Pancreas (tissue), 10 donors: ENCODE results near the gene SVOPL. TPM values are rescaled to one million over a fixed set of nuclear protein-coding genes. Genes with fewer than 3 reads are reported as not detected.

Experiments used
- ATAC-seq, 4 donors: fragments of 200-7000 bp; cut with Tn5 transposase; one replicate each; pipeline versions ENCODE4 v1.8.0 to v1.9.1; 2020; ENCODE audit warnings: mild to moderate bottlenecking in 4 of 4, moderate library complexity in 4 of 4
- DNase-seq, 6 donors: peaks; one replicate each; pipeline ENCODE4 v3.0.0-alpha.2; 2020
- FAIRE-seq: peaks from 2 replicates; lab custom pipeline; 2012; peaks lifted over from hg19 to GRCh38; lab: Jason Lieb, UNC
- H3K27ac ChIP-seq, 4 donors: fragments of 200-600 bp; sonication (generic); 1 replicate in 3 of 4; 2 replicates in 1 of 4; pipeline versions ENCODE4 v1.5.0 to v1.8.0; 2020
- H3K27me3 ChIP-seq, 4 donors: fragments of 200-600 bp; one replicate each; pipeline ENCODE4 v1.8.0; 2021
- H3K36me3 ChIP-seq, 3 donors: fragments of 200-600 bp; sonication (generic) in 1 of 3; one replicate each; pipeline versions ENCODE4 v1.5.0 to v1.8.0; 2020 to 2021
- H3K4me1 ChIP-seq, 3 donors: fragments of 200-600 bp; one replicate each; pipeline ENCODE4 v1.8.0; 2021
- H3K4me3 ChIP-seq, 4 donors: fragments of 200-600 bp; sonication (generic) in 2 of 4; one replicate each; pipeline versions ENCODE4 v1.5.0 to v1.8.0; 2020 to 2021
- H3K9me3 ChIP-seq, 4 donors: fragments of 200-600 bp; one replicate each; pipeline ENCODE4 v1.8.0; 2021
- CTCF ChIP-seq, 4 donors: fragments of 200-600 bp; sonication (generic) in 3 of 4; IDR thresholded peaks; one replicate each; pipeline versions ENCODE4 v1.5.0 to v1.8.0; 2021; ENCODE audit warnings: antibody characterized with exemption in 4 of 4
- WGBS, 2 donors: extraction: QIAGEN DNeasy Blood & Tissue Kit; methylation state at CpG; one replicate each; pipeline ENCODE4 v1.1.7; 2013; 5-methylcytosine and 5-hydroxymethylcytosine counted together
- intact Hi-C, 3 donors: fragments of 100-400 bp; cut with DNase I; formaldehyde crosslinking; loops; one replicate each; pipeline versions ENCODE4 v1.11.1 to v1.14.2; 2022
- polyA plus RNA-seq, 2 donors: library from polyadenylated mRNA; stranded (reverse); fragments of 200-250 nt; gene quantifications; one replicate each; pipeline ENCODE4 v1.2.3, GENCODE V29; 2013
- total RNA-seq, 6 donors: library from RNA; stranded (reverse); fragmentation: NEBNext Ultra II Directional in 4 of 6; extraction: Animal tissue kit (Norgen Biotek cat#: 25700) in 4 of 6; gene quantifications; one replicate each; pipeline versions ENCODE4 v1.2.1 to v1.2.4, GENCODE V29; 2021 to 2023
- donor health status: healthy with polysubstance abuse.
- donor health status: DM: no; HTN: no; CAD: no; lungs with moderate emphysema.
- donor health status: DM: no; HTN: no; CAD: no.
- donor health status: control.
- donor health status: control.
- donor health status: Bipolar disorder and iron deficiency.
- donor health status: DM: yes; HTN: yes; CAD: no.
- donor health status: DM: no; HTN: no; CAD: no.
- donor health status: DM: no; HTN: no; CAD: no.
- donor health status: DM: yes; HTN: yes; CAD: no.

The SVOPL gene
- total and polyA plus RNA-seq, 8 donors = 0.09 to 0.91 (median 0.18) TPM; not detected in 1

- DNase-seq (no peak), ATAC-seq (no peak), FAIRE-seq (no peak)
- intact Hi-C loops = no loop called here
- H3K36me3 ChIP-seq = peaks cover 0 to 17% (median 6%) of the 10 kb centered on the region in 3 donors
- no peak for TF ChIP-seq CTCF (IDR thresholded peaks at IDR 0.05)
- H3K4me3 ChIP-seq = no peak overlapping the region
- H3K9me3 ChIP-seq = no peaks in the 10 kb centered on the region
- H3K27ac ChIP-seq = no peak overlapping the region
- no peaks in the 10 kb centered on the region for H3K27me3 ChIP-seq
- H3K4me1 ChIP-seq = no peaks in the 10 kb centered on the region
- WGBS, 2 donors = 89 to 91% methylated on average over 4 of the region's 4 CpGs
Measured at GRCh38 chr7:138584696-138585095, 116.5 kb downstream of the SVOPL start.

DNA sequence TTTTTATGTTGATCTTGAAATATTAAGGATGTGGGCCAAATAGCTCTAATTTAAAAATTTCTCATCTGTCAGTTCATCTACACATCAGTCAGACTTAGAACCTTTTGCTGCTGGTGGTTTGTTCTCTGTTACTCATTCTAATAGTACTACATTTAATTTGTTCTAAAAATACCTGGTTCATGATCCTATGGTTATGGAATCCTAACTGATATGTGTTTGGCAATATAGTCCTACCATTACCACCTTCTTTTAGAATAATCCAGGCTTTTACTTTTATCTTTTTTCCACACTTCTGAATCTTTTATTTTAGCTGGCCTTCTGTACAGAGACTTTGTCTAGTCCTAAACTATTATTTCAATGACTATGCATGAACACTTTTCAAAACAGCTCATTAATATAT is 116.9 kb downstream of the SVOPL start:
- FAIRE-seq = no peak
- H3K36me3 ChIP-seq = peaks cover 1 to 17% (median 6%) of the 10 kb centered on the region in 3 donors
- TF ChIP-seq CTCF (IDR thresholded peaks at IDR 0.05) = no peak

DNA sequence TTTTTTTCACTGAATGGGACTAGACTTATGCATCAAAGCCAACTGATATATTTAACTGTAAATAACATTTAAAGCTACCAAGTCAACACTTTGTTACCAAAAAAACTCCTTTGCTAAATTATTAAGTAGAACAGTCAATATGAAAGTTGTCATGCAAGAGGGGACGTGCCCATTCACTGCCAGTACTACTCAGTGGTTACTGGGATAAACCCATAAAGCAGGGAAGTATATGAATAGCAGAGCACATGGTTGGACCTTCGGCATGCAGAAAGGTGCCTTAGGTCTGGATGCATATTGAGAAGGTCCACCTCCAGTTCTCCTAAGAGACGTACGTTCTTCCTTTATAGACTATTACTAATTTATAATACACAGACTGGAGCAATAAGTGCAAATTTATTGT is 120.1 kb downstream of the SVOPL start:
- no peak for DNase-seq
- H3K36me3 ChIP-seq = peaks cover 6 to 31% (median 6%) of the 10 kb centered on the region in 3 donors

More for the DNA sequence above, 116.9 kb downstream of the SVOPL start:
- no peaks in the 10 kb centered on the region for H3K4me1 ChIP-seq
- H3K27ac ChIP-seq = no peak overlapping the region
- ATAC-seq = no peak
- intact Hi-C loops = no loop called here
- DNase-seq = no peak
- H3K27me3 ChIP-seq = no peaks in the 10 kb centered on the region
- H3K4me3 ChIP-seq = no peak overlapping the region
- H3K9me3 ChIP-seq = no peaks in the 10 kb centered on the region

GRCh38 chr7:138579671-138580070 is 121.5 kb downstream of the SVOPL start:
- no peaks in the 10 kb centered on the region for H3K27me3 ChIP-seq
- DNase-seq = no peak
- no peak for FAIRE-seq
- no peak for TF ChIP-seq CTCF (IDR thresholded peaks at IDR 0.05)
- H3K4me3 ChIP-seq = no peak overlapping the region
- no peaks in the 10 kb centered on the region for H3K4me1 ChIP-seq
- peaks cover 1 to 28% (median 6%) of the 10 kb centered on the region in 3 donors for H3K36me3 ChIP-seq
- WGBS, 2 donors = 97 to 99% methylated on average over 3 of the region's 3 CpGs
- H3K9me3 ChIP-seq = no peaks in the 10 kb centered on the region
- ATAC-seq = no peak
- no peak overlapping the region for H3K27ac ChIP-seq
- intact Hi-C loops = no loop called here

More for the DNA sequence above, 120.1 kb downstream of the SVOPL start:
- H3K27ac ChIP-seq = no peak overlapping the region
- no peaks in the 10 kb centered on the region for H3K4me1 ChIP-seq
- intact Hi-C loops = no loop called here
- 98% methylated on average over 4 of the region's 4 CpGs for WGBS, 2 donors
- no peaks in the 10 kb centered on the region for H3K9me3 ChIP-seq
- H3K27me3 ChIP-seq = no peaks in the 10 kb centered on the region
- no peak for FAIRE-seq
- no peak overlapping the region for H3K4me3 ChIP-seq
- ATAC-seq = no peak
- TF ChIP-seq CTCF (IDR thresholded peaks at IDR 0.05) = no peak

DNA sequence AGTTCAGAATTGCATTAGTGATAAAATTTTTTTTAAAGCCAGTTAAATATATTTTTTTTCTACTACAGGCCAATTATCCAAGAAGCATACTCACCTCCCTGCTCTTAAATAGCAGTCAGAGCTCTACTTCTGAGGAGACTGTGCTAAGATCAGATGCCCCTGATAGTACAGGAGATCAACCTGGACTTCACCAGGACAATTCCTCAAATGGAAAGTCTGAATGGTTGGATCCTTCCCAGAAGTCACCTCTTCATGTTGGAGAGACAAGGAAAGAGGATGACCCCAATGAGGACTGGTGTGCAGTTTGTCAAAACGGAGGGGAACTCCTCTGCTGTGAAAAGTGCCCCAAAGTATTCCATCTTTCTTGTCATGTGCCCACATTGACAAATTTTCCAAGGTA is 122.0 kb downstream of the SVOPL start:
- no peaks in the 10 kb centered on the region for H3K4me1 ChIP-seq
- ATAC-seq = no peak
- H3K27me3 ChIP-seq = no peaks in the 10 kb centered on the region
- H3K4me3 ChIP-seq = no peak overlapping the region
- 82 to 92% methylated on average over 1 of the region's 1 CpG for WGBS, 2 donors
- intact Hi-C loops = no loop called here
- TF ChIP-seq CTCF (IDR thresholded peaks at IDR 0.05) = no peak
- no peak for DNase-seq
- peaks cover 0 to 23% (median 6%) of the 10 kb centered on the region in 3 donors for H3K36me3 ChIP-seq
- no peak overlapping the region for H3K27ac ChIP-seq
- no peak for FAIRE-seq
- H3K9me3 ChIP-seq = no peaks in the 10 kb centered on the region
